ENCODE measurements around the gene OGFOD1.

The OGFOD1 gene

GRCh38 chr16:56493126-56493525, 41.8 kb downstream of the OGFOD1 start:
- Histone ChIP-seq H3K36me3 (peaks cover 20% of the 10 kb centered on the region), H3K27me3 (no peaks in the 10 kb centered on the region), H3K4me3 (ENCODE audit: low read depth in 1 of 2, low read length in 1 of 2) (no peak overlapping the region), H3K9me3 (no peaks in the 10 kb centered on the region), H3K27ac (no peak overlapping the region), H3K4me1 (ENCODE audit: control insufficient read depth in 1 of 2, insufficient read depth in 1 of 2, low read depth in 1 of 2, low read length in 1 of 2) (no peaks in the 10 kb centered on the region)
- no peak for TF ChIP-seq CTCF (IDR thresholded peaks at IDR 0.05)

- Histone ChIP-seq H3K27ac (no peak overlapping the region), H3K4me3 (ENCODE audit: low read depth in 1 of 2, low read length in 1 of 2) (no peak overlapping the region), H3K36me3 (peaks cover 27% of the 10 kb centered on the region), H3K4me1 (ENCODE audit: control insufficient read depth in 1 of 2, insufficient read depth in 1 of 2, low read depth in 1 of 2, low read length in 1 of 2) (no peaks in the 10 kb centered on the region), H3K27me3 (no peaks in the 10 kb centered on the region), H3K9me3 (no peaks in the 10 kb centered on the region)
- no peak for TF ChIP-seq CTCF (IDR thresholded peaks at IDR 0.05)
Measured at GRCh38 chr16:56493815-56494214, 42.5 kb downstream of the OGFOD1 start.

GRCh38 chr16:56505181-56505580, 53.8 kb downstream of the OGFOD1 start:
- Histone ChIP-seq H3K27me3 (no peaks in the 10 kb centered on the region), H3K27ac (no peak overlapping the region), H3K9me3 (no peaks in the 10 kb centered on the region), H3K36me3 (peaks cover 61% of the 10 kb centered on the region), H3K4me1 (ENCODE audit: control insufficient read depth in 1 of 2, insufficient read depth in 1 of 2, low read depth in 1 of 2, low read length in 1 of 2) (no peaks in the 10 kb centered on the region), H3K4me3 (ENCODE audit: low read depth in 1 of 2, low read length in 1 of 2) (no peak overlapping the region)
- TF ChIP-seq CTCF (IDR thresholded peaks at IDR 0.05): no peak

- TF ChIP-seq CTCF (IDR thresholded peaks at IDR 0.05): no peak
- H3K27ac ChIP-seq: no peak overlapping the region
- peaks cover 49% of the 10 kb centered on the region for H3K36me3 ChIP-seq
Measured at GRCh38 chr16:56506941-56507340, 55.6 kb downstream of the OGFOD1 start.

GRCh38 chr16:56510544-56510943, 59.2 kb downstream of the OGFOD1 start:
- no peaks in the 10 kb centered on the region for H3K9me3 ChIP-seq
- peaks cover 0 to 9% of the 10 kb centered on the region in 2 experiments for H3K4me1 ChIP-seq (ENCODE audit: control insufficient read depth in 1 of 2, insufficient read depth in 1 of 2, low read depth in 1 of 2, low read length in 1 of 2)
- no peak overlapping the region for H3K4me3 ChIP-seq (ENCODE audit: low read depth in 1 of 2, low read length in 1 of 2)
- peaks cover 39% of the 10 kb centered on the region for H3K36me3 ChIP-seq
- H3K27me3 ChIP-seq: no peaks in the 10 kb centered on the region
- no peak for TF ChIP-seq CTCF (IDR thresholded peaks at IDR 0.05)
- no peak overlapping the region for H3K27ac ChIP-seq

More at GRCh38 chr16:56506941-56507340, 55.6 kb downstream of the OGFOD1 start:
- Histone ChIP-seq H3K9me3 (no peaks in the 10 kb centered on the region), H3K4me1 (ENCODE audit: control insufficient read depth in 1 of 2, insufficient read depth in 1 of 2, low read depth in 1 of 2, low read length in 1 of 2) (no peaks in the 10 kb centered on the region), H3K27me3 (no peaks in the 10 kb centered on the region), H3K4me3 (ENCODE audit: low read depth in 1 of 2, low read length in 1 of 2) (no peak overlapping the region)

- Histone ChIP-seq H3K9me3 (no peaks in the 10 kb centered on the region), H3K27ac (no peak overlapping the region), H3K4me3 (ENCODE audit: low read depth in 1 of 2, low read length in 1 of 2) (no peak overlapping the region), H3K27me3 (no peaks in the 10 kb centered on the region), H3K36me3 (peaks cover 32% of the 10 kb centered on the region), H3K4me1 (ENCODE audit: control insufficient read depth in 1 of 2, insufficient read depth in 1 of 2, low read depth in 1 of 2, low read length in 1 of 2) (peaks cover 0 to 9% of the 10 kb centered on the region in 2 experiments)
- no peak for TF ChIP-seq CTCF (IDR thresholded peaks at IDR 0.05)
Measured at GRCh38 chr16:56512025-56512424, 60.7 kb downstream of the OGFOD1 start.

Measured in neutrophil (primary cell).